ENCODE results near the gene RNF4.
"Not testable (repeated sequence)": the region's sequence is repeated elsewhere in the genome, so short reads cannot be mapped to it uniquely, and the experiment has no call there.

The RNF4 gene

DNA sequence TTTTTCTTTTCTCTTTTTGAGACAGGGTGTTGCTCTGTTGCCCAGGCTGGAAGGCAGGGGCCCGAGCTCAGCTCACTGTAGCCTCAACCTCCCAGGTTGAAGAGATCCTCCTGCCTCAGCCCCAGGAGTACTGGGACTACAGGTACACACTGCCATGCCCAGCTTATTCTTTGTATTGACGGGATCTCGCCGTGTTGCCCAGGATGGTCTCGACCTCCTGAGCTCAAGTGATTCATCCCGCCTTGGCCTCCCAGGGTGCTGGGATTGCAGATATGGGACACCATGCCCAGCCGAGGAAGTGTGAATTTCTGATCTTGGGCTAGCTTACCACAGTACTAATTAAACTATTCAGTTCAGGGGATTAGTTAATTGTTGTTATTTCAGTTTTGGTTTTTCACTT lies 38.9 kb downstream of the RNF4 start:
- Histone ChIP-seq H3K27me3 (replicated peaks) (no peaks in the 10 kb centered on the region), H3K36me3 (replicated peaks) (peaks cover 36% of the 10 kb centered on the region), H3K27ac (no peak overlapping the region), H3K4me3 (ENCODE audit: low read depth, low read length) (no peak overlapping the region)
- DNase-seq: no peak
- in situ Hi-C loops (cut with HindIII; ENCODE audit: low pct_ligation_motif_present, low sequenced_read_pairs): no loop called here
- TF ChIP-seq, protein P1, sequence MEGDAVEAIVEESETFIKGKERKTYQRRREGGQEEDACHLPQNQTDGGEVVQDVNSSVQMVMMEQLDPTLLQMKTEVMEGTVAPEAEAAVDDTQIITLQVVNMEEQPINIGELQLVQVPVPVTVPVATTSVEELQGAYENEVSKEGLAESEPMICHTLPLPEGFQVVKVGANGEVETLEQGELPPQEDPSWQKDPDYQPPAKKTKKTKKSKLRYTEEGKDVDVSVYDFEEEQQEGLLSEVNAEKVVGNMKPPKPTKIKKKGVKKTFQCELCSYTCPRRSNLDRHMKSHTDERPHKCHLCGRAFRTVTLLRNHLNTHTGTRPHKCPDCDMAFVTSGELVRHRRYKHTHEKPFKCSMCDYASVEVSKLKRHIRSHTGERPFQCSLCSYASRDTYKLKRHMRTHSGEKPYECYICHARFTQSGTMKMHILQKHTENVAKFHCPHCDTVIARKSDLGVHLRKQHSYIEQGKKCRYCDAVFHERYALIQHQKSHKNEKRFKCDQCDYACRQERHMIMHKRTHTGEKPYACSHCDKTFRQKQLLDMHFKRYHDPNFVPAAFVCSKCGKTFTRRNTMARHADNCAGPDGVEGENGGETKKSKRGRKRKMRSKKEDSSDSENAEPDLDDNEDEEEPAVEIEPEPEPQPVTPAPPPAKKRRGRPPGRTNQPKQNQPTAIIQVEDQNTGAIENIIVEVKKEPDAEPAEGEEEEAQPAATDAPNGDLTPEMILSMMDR (IDR thresholded peaks at IDR 0.05; ENCODE audit: low read depth, low read length, missing control alignments): no peak

DNA sequence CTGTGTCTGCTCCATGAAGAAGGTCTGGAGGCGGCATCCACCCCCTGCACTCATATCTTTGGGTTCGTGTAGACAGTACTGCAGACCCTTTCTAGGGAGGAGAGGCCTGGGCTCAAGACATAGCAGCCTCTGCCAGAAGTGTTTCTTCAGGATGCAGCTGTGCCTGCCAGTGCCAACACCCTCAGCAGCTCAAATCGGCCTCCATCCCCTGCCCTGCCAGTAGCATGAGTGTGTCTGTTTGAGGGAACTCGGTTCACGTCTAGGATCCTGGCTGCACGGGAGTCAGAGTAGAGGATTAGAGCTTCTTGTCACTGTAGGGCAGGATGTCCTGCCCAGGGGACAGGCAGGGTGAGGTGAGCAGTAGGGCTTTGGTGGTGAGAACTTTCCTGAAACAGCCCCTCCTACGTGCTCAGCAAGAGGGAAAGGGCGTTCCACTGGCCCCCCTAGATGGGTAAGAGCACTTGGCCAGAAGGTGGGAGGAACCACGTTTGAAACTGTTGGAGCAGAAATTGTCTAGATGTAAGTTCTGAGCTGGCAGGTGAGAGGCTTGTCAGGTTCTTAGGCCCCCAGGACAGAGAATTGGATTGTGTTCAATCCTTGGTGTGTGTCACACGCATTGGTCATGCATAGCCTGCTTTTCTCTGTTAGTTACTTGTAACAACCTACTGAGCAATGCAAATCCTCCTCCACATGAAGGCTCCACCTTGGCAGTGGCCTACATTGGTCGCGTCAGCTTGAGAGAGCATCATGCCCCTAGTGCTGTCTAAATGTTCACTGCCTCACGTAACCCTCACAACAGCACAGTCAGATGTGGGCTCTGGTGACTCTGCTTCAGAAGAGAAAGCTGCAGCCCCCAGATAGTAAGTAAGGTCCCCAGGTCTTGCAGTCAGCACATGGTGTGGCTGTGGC lies 41.7 kb downstream of the RNF4 start:
- Histone ChIP-seq H3K4me3 (ENCODE audit: low read depth, low read length) (no peak overlapping the region), H3K27ac (no peak overlapping the region), H3K27me3 (replicated peaks) (no peaks in the 10 kb centered on the region), H3K36me3 (replicated peaks) (peaks cover 49% of the 10 kb centered on the region)
- in situ Hi-C loops (cut with HindIII; ENCODE audit: low pct_ligation_motif_present, low sequenced_read_pairs): no loop called here
- no peak for DNase-seq
- TF ChIP-seq, protein P1 (IDR thresholded peaks at IDR 0.05; ENCODE audit: low read depth, low read length, missing control alignments): no peak

DNA sequence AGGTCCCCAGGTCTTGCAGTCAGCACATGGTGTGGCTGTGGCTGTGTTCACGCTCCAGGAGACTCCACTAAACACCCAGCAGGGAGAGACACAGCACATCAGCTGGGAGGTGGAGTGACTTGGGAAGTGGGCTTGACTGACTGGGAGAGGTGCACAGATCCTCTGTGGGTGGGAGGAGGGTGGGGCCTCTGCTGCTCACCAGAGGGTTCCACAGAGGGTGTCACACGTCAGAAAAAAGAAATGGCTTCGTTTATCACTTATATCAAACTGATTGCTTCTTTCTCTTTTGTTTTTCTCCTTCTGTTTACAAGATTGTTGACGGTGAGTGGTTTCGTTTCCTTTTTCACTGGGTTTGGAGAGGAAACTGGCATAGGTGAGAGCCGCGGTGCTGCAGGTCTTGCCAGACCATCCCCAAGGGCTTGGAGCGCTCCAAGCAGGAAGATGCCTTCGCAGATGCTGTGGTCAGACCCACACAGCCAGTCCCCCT lies 42.8 kb downstream of the RNF4 start:
- H3K27ac ChIP-seq: no peak overlapping the region
- DNase-seq: no peak
- H3K27me3 ChIP-seq (replicated peaks): no peaks in the 10 kb centered on the region
- H3K36me3 ChIP-seq (replicated peaks): peaks cover 53% of the 10 kb centered on the region
- in situ Hi-C loops (cut with HindIII; ENCODE audit: low pct_ligation_motif_present, low sequenced_read_pairs): no loop called here
- TF ChIP-seq, protein P1 (IDR thresholded peaks at IDR 0.05; ENCODE audit: low read depth, low read length, missing control alignments): no peak
- H3K4me3 ChIP-seq (ENCODE audit: low read depth, low read length): no peak overlapping the region

DNA sequence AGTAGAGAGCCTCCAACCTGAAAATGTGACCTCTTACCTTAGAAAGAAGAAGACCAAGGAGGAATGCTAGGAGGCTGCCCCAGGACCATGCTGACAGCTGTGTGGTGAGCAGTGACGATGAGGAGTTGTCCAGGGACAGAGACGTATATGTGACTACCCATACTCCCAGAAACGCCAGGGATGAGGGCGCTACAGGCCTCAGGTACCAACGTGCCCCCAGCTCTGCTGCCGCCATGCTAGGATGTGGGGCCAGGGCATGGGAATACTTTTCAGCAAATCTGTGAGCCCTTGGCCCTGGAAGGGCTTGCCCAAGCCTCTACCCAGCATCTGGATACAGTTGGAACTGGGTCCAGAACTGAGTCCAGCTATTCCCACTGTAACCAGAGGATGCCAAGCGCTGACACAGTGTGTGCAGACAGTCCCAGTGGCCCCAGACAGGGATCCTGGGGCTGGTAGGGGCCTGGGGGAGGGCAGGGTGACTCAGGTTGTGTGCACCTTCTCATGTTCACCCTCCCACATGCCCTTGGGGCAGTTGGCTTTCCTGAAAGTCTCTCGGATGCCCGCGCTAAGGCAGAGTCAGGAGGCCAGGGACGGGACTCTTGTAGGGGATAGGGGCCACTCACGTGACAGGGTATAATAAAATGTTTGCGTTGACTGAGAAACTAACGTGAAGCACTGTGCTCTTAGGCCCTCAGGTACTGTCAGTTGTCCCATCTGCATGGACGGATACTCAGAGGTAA lies 43.7 kb downstream of the RNF4 start:
- Histone ChIP-seq H3K27me3 (replicated peaks) (no peaks in the 10 kb centered on the region), H3K36me3 (replicated peaks) (peaks cover 52% of the 10 kb centered on the region), H3K4me3 (ENCODE audit: low read depth, low read length) (no peak overlapping the region), H3K27ac (no peak overlapping the region)
- in situ Hi-C loops (cut with HindIII; ENCODE audit: low pct_ligation_motif_present, low sequenced_read_pairs): no loop called here
- TF ChIP-seq, protein P1 (IDR thresholded peaks at IDR 0.05; ENCODE audit: low read depth, low read length, missing control alignments): no peak
- DNase-seq: no peak

DNA sequence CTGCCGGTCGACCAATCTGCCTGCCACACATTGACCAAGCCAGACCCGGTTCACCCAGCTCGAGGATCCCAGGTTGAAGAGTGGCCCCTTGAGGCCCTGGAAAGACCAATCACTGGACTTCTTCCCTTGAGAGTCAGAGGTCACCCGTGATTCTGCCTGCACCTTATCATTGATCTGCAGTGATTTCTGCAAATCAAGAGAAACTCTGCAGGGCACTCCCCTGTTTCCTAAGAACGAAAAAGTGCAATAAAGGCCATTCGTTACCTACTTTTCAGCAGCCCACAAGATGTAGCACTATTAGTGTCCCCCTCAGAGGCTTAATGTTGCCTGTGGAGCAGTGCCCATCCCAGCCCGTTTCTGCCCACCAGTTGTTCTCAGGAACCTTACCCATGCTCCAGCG lies 45.3 kb downstream of the RNF4 start:
- H3K27ac ChIP-seq; H3K27me3 ChIP-seq (replicated peaks); H3K4me3 ChIP-seq (ENCODE audit: low read depth, low read length); DNase-seq; in situ Hi-C loops (cut with HindIII; ENCODE audit: low pct_ligation_motif_present, low sequenced_read_pairs): not testable (repeated sequence)
- H3K36me3 ChIP-seq (replicated peaks): peaks cover 53% of the 10 kb centered on the region

DNA sequence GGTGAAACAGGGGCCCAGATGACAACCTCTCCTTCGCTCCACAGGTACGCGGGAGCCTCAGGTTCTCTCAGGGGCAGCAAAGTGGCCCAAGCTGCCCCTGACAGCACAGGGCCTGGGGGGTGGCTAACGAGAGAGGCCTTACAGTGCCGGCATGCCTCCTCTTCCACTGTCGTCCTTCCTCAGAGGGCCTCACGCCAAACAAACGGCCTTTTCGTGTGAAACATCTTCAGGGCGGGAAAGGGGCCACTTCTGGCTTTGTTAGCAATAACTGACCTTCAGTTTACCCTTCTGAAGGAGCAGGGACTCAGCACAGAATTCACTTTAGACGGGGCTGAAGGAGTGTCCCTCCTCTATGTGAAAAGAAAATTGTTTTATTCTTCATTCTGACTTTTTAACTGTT lies 46.0 kb downstream of the RNF4 start:
- peaks cover 48% of the 10 kb centered on the region for H3K36me3 ChIP-seq (replicated peaks)
- in situ Hi-C loops (cut with HindIII; ENCODE audit: low pct_ligation_motif_present, low sequenced_read_pairs); H3K4me3 ChIP-seq (ENCODE audit: low read depth, low read length); H3K27ac ChIP-seq; DNase-seq; H3K27me3 ChIP-seq (replicated peaks): not testable (repeated sequence)
